Activated T-helper 17 cell treated with anti-CD3 and anti-CD28 coated beads, Interleukin-2, amount 50 U/mL, for 72 hours (primary cell): Measurements from ENCODE around the gene NRCAM. TPM values are rescaled to one million over a fixed set of nuclear protein-coding genes. Genes with fewer than 3 reads are reported as not detected.
A peak's percentile ranks its signal among the peaks of the same experiment; 100 is the strongest.

Source experiments
- ATAC-seq: fragments of 150-1000 bp; cut with Tn5 transposase; replicated peaks from 2 replicates; pipeline ENCODE4 v1.10.0; 2021; ENCODE audit warnings: mild to moderate bottlenecking, moderate library complexity
- H3K27ac Mint-ChIP-seq: one replicate; pipeline ENCODE4 v1.8.0; 2022; ENCODE audit warnings: mixed read lengths
- H3K27me3 Mint-ChIP-seq: one replicate; pipeline ENCODE4 v1.8.0; 2022; ENCODE audit warnings: mixed read lengths
- H3K36me3 Mint-ChIP-seq: one replicate; pipeline ENCODE4 v1.8.0; 2022; ENCODE audit warnings: low read depth, mild to moderate bottlenecking, mixed read lengths
- H3K4me1 Mint-ChIP-seq: one replicate; pipeline ENCODE4 v1.8.0; 2022; ENCODE audit warnings: mixed read lengths
- H3K4me3 Mint-ChIP-seq: one replicate; pipeline ENCODE4 v1.8.0; 2022; ENCODE audit warnings: mild to moderate bottlenecking, mixed read lengths
- H3K9me3 Mint-ChIP-seq: one replicate; pipeline ENCODE4 v1.8.0; 2022; ENCODE audit warnings: mixed read lengths
- total RNA-seq, 2 donors: library from RNA; stranded (reverse); gene quantifications; one replicate each; pipeline ENCODE4 v1.2.3, GENCODE V29; 2022

Gene NRCAM
- total RNA-seq, 2 donors from 2014 or later, result not detected

GRCh38 chr7:108291791-108292440, 164.3 kb downstream of the NRCAM start:
- Mint-ChIP-seq H3K36me3 (no peaks in the 10 kb centered on the region), H3K4me1 (no peaks in the 10 kb centered on the region), H3K4me3 (no peak overlapping the region), H3K27ac (no peak overlapping the region), H3K9me3 (no peaks in the 10 kb centered on the region), H3K27me3 (peaks cover 24% of the 10 kb centered on the region)
- ATAC-seq, result no peak

DNA sequence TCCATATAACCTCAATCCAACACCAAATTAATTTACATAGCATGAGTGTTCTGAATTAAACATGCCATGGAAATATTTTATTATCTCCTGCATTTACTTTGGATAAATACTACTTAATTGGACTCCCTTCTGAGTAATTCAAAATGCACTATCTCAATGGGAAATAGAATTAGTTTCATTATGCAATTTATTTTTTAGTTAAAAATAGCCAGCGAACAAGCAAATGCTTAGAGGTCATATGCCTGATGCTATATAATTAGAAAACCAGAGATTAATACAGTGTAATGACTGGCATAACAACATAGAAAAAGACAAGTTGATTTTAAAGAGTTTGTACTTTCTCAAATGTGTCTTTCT, 165.1 kb downstream of the NRCAM start:
- ATAC-seq, result no peak
- Mint-ChIP-seq H3K27ac (no peak overlapping the region), H3K4me3 (no peak overlapping the region), H3K27me3 (peaks cover 21% of the 10 kb centered on the region), H3K9me3 (no peaks in the 10 kb centered on the region), H3K36me3 (no peaks in the 10 kb centered on the region), H3K4me1 (no peaks in the 10 kb centered on the region)

GRCh38 chr7:108290459-108291151, 165.6 kb downstream of the NRCAM start:
- no peak for ATAC-seq
- Mint-ChIP-seq H3K4me1 (no peaks in the 10 kb centered on the region), H3K36me3 (no peaks in the 10 kb centered on the region)

GRCh38 chr7:108289852-108290251, 166.4 kb downstream of the NRCAM start:
- Mint-ChIP-seq H3K27me3 (peaks cover 20% of the 10 kb centered on the region), H3K4me3 (no peak overlapping the region)
- no peak for ATAC-seq

More at GRCh38 chr7:108290459-108291151, 165.6 kb downstream of the NRCAM start:
- no peaks in the 10 kb centered on the region for H3K9me3 Mint-ChIP-seq
- peaks cover 17% of the 10 kb centered on the region for H3K27me3 Mint-ChIP-seq
- H3K4me3 Mint-ChIP-seq, result no peak overlapping the region
- H3K27ac Mint-ChIP-seq, result no peak overlapping the region

GRCh38 chr7:108287857-108288256, 168.4 kb downstream of the NRCAM start:
- Mint-ChIP-seq H3K36me3 (no peaks in the 10 kb centered on the region), H3K9me3 (no peaks in the 10 kb centered on the region), H3K4me3 (no peak overlapping the region), H3K27ac (no peak overlapping the region), H3K27me3 (peaks cover 21% of the 10 kb centered on the region), H3K4me1 (no peaks in the 10 kb centered on the region)
- ATAC-seq, result no peak

More at GRCh38 chr7:108289852-108290251, 166.4 kb downstream of the NRCAM start:
- H3K9me3 Mint-ChIP-seq, result no peaks in the 10 kb centered on the region
- no peak overlapping the region for H3K27ac Mint-ChIP-seq
- H3K4me1 Mint-ChIP-seq, result no peaks in the 10 kb centered on the region
- no peaks in the 10 kb centered on the region for H3K36me3 Mint-ChIP-seq

GRCh38 chr7:108286290-108286904, 169.8 kb downstream of the NRCAM start:
- no peak overlapping the region for H3K27ac Mint-ChIP-seq
- H3K9me3 Mint-ChIP-seq, result no peaks in the 10 kb centered on the region
- no peaks in the 10 kb centered on the region for H3K4me1 Mint-ChIP-seq
- no peak overlapping the region for H3K4me3 Mint-ChIP-seq
- no peak for ATAC-seq
- peaks cover 21% of the 10 kb centered on the region for H3K27me3 Mint-ChIP-seq
- H3K36me3 Mint-ChIP-seq, result no peaks in the 10 kb centered on the region

- H3K27ac Mint-ChIP-seq, result no peak overlapping the region
- ATAC-seq, result no peak
- no peak overlapping the region for H3K4me3 Mint-ChIP-seq
- H3K27me3 Mint-ChIP-seq, result peaks cover 22% of the 10 kb centered on the region
- H3K4me1 Mint-ChIP-seq, result no peaks in the 10 kb centered on the region
- H3K9me3 Mint-ChIP-seq, result no peaks in the 10 kb centered on the region
- H3K36me3 Mint-ChIP-seq, result no peaks in the 10 kb centered on the region
Observed at GRCh38 chr7:108285778-108286177, 170.5 kb downstream of the NRCAM start.

- ATAC-seq, result no peak
- Mint-ChIP-seq H3K4me3 (no peak overlapping the region), H3K36me3 (no peaks in the 10 kb centered on the region), H3K9me3 (no peaks in the 10 kb centered on the region), H3K27ac (no peak overlapping the region), H3K27me3 (peaks cover 25% of the 10 kb centered on the region), H3K4me1 (no peaks in the 10 kb centered on the region)
Observed at GRCh38 chr7:108285003-108285368, 171.2 kb downstream of the NRCAM start.

DNA sequence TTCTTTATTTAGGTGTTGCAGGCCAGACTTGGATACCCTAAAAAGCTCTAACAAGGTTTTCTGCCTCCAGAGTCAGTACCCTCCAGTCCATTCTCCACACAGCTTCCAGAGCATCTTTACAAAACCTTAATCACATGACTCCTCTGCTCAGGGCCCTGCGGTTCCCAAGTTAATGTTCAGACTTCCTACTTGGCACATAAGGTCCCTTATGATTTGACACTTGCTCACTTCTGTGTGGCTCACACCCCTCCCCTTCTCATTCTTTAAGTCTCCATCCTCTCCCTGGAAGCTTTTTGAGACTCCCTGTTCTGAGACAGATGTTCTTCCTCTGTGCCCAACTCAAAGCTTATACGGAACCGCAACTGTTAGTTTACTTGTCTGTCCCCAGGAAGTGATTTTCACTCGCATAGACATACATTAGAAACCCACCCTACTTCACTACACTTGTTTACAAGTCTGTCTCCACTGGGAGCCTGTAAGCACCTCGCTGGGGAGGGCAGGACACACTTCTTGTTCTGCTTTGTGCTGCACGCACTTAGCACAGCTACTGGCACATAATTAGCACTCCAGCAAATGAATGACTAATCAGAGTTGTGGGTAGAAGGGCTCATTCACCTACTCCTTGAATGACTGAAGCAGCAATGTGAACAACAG, 171.8 kb downstream of the NRCAM start:
- H3K27ac Mint-ChIP-seq, result no peak overlapping the region
- H3K4me1 Mint-ChIP-seq, result no peaks in the 10 kb centered on the region
- no peak overlapping the region for H3K4me3 Mint-ChIP-seq
- H3K27me3 Mint-ChIP-seq, result peaks cover 25% of the 10 kb centered on the region
- H3K9me3 Mint-ChIP-seq, result no peaks in the 10 kb centered on the region
- peak; percentile 74 for ATAC-seq
- H3K36me3 Mint-ChIP-seq, result no peaks in the 10 kb centered on the region

GRCh38 chr7:108283252-108283651, 173.0 kb downstream of the NRCAM start:
- Mint-ChIP-seq H3K9me3 (no peaks in the 10 kb centered on the region), H3K4me3 (no peak overlapping the region), H3K4me1 (no peaks in the 10 kb centered on the region), H3K27me3 (peaks cover 30% of the 10 kb centered on the region), H3K27ac (no peak overlapping the region), H3K36me3 (no peaks in the 10 kb centered on the region)
- no peak for ATAC-seq

- H3K9me3 Mint-ChIP-seq, result no peaks in the 10 kb centered on the region
- peaks cover 30% of the 10 kb centered on the region for H3K27me3 Mint-ChIP-seq
- H3K27ac Mint-ChIP-seq, result no peak overlapping the region
- no peak for ATAC-seq
- H3K36me3 Mint-ChIP-seq, result no peaks in the 10 kb centered on the region
- no peaks in the 10 kb centered on the region for H3K4me1 Mint-ChIP-seq
- no peak overlapping the region for H3K4me3 Mint-ChIP-seq
Observed at GRCh38 chr7:108282427-108282996, 173.7 kb downstream of the NRCAM start.

GRCh38 chr7:108280136-108280535, 176.1 kb downstream of the NRCAM start:
- no peak for ATAC-seq
- Mint-ChIP-seq H3K36me3 (no peaks in the 10 kb centered on the region), H3K9me3 (no peaks in the 10 kb centered on the region), H3K4me1 (no peaks in the 10 kb centered on the region), H3K27ac (no peak overlapping the region), H3K4me3 (no peak overlapping the region), H3K27me3 (peaks cover 32% of the 10 kb centered on the region)

DNA sequence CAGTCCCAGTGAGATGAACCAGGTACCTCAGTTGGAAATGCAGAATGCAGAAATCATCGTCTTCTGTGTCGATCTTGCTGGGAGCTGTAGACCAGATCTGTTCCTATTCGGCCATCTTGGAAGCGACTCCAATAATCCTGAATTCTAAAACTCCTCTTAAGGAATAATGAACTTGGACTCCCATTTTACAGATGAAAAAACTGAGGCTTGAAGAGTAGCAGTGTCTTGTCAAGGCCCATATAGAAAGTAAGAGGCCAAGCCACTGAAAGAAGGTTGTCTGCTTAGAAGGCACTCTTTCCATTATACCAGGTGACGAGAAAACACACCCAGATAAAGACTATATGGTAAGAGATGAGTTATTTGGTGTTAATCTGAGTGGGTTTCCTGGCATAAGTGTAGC, 177.5 kb downstream of the NRCAM start:
- Mint-ChIP-seq H3K36me3 (no peaks in the 10 kb centered on the region), H3K4me1 (no peaks in the 10 kb centered on the region), H3K27me3 (peaks cover 21% of the 10 kb centered on the region), H3K9me3 (no peaks in the 10 kb centered on the region), H3K27ac (no peak overlapping the region), H3K4me3 (no peak overlapping the region)
- ATAC-seq, result no peak

- no peaks in the 10 kb centered on the region for H3K4me1 Mint-ChIP-seq
- H3K27me3 Mint-ChIP-seq, result peaks cover 21% of the 10 kb centered on the region
- no peak for ATAC-seq
- no peak overlapping the region for H3K27ac Mint-ChIP-seq
- no peaks in the 10 kb centered on the region for H3K36me3 Mint-ChIP-seq
- H3K9me3 Mint-ChIP-seq, result no peaks in the 10 kb centered on the region
- H3K4me3 Mint-ChIP-seq, result no peak overlapping the region
Observed at GRCh38 chr7:108278281-108278680, 178.0 kb downstream of the NRCAM start.
